ENCODE results near the gene DSP.

DNA sequence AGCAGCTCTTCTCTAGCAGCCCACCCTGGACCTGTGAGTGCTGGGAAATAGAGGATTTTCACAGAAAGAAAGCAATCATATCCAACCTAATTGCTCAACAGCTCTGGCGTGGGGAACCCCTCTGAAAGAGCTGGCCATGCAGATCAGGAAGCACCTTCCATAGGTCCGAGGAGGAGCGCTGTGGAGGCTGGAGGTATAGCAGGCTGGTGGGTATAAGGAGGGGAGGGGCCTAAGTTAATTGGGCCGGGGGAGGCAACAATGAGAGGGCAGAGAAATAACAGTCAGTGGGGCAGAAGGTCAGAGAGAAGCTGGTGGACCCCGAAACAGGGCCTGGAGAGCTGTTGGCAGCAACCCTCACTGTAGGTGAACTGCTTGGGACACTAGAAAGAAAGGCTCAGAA is 89.3 kb downstream of the DSP start:
- no peak for TF ChIP-seq CTCF (conservative IDR thresholded peaks at IDR 0.05; ENCODE audit: low read length)
- no peak for TF ChIP-seq EZH2phosphoT487 (IDR thresholded peaks at IDR 0.05; ENCODE audit: borderline replicate concordance, low read depth, low read length)

Data from OCI-LY7 (cell line).